22Rv1 (cell line): Measurements from ENCODE around the gene GNLY.

Experiments
- ZFX ChIP-seq: fragments of 450-650 bp; IDR thresholded peaks from 2 replicates; pipeline ENCODE4 v1.6.1; 2017; ENCODE audit warnings: antibody characterized with exemption, borderline replicate concordance
- TF ChIP-seq, protein P1 (sequence below): fragments of 450-650 bp; IDR thresholded peaks from 2 replicates; pipeline ENCODE4 v1.5.1; 2017; ENCODE audit warnings: mild to moderate bottlenecking

DNA sequence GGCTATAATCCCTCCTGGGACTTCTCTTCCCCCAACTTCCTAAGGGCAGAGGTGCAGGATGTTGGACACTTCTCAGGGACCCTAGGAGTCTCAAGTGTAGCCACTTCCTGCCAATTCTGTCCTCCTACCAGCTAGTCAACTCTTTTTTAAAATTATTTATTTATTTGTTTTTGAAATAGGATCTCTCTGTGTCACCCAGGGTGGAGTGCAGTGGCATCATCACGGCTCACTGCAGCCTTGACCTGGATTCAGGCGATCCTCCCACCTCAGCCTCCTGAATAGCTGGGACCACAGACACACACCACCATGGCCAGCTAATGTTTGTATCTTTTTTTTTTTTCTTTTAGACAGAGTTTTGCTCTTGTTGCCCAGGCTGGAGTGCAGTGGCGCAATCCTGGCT lies 37.7 kb upstream of the GNLY start:
- TF ChIP-seq, protein P1, sequence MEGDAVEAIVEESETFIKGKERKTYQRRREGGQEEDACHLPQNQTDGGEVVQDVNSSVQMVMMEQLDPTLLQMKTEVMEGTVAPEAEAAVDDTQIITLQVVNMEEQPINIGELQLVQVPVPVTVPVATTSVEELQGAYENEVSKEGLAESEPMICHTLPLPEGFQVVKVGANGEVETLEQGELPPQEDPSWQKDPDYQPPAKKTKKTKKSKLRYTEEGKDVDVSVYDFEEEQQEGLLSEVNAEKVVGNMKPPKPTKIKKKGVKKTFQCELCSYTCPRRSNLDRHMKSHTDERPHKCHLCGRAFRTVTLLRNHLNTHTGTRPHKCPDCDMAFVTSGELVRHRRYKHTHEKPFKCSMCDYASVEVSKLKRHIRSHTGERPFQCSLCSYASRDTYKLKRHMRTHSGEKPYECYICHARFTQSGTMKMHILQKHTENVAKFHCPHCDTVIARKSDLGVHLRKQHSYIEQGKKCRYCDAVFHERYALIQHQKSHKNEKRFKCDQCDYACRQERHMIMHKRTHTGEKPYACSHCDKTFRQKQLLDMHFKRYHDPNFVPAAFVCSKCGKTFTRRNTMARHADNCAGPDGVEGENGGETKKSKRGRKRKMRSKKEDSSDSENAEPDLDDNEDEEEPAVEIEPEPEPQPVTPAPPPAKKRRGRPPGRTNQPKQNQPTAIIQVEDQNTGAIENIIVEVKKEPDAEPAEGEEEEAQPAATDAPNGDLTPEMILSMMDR, result no peak
- TF ChIP-seq ZFX, result no peak
